ENCODE results near the gene NXNL2. TPM values are rescaled to one million over a fixed set of nuclear protein-coding genes. Genes with fewer than 3 reads are reported as not detected.

Gene NXNL2
- total RNA-seq, 1 experiment from 2014 or later, result 0.86 TPM

DNA sequence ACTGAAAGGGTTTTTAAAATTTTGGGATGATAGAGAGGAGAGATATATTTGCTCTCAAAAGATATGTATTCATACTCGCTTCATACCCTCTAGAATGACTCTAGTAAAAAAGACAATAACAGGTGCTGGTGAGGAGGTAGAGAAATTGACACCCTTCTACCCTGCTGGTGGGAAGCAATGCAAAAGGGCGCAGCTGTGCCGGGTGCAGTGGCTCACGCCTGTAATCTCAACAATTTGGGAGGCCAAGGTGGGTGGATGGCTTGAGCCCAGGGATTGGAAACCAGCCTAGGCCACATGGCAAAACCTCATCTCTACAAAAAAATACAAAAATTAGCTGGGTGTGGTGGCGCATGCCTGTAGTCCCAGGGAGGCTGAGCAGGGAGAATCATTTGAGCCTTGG, 33.9 kb upstream of the NXNL2 start:
- Histone ChIP-seq H3K9me2 (ENCODE audit: insufficient read depth) (no peaks in the 10 kb centered on the region), H3K4me1 (ENCODE audit: control insufficient read depth in 1 of 2, insufficient read depth in 2 of 2, low read length in 2 of 2) (no peaks in the 10 kb centered on the region), H4K20me1 (ENCODE audit: insufficient read depth) (no peaks in the 10 kb centered on the region), H3K4me3 (replicated peaks in 1 of 2; ENCODE audit: low read depth in 1 of 2, low read length in 2 of 2) (no peak overlapping the region), H3K36me3 (ENCODE audit: control insufficient read depth in 1 of 2, insufficient read depth in 2 of 2, low read length in 2 of 2) (no peaks in the 10 kb centered on the region), H3K9me3 (ENCODE audit: control insufficient read depth in 1 of 2, insufficient read depth in 1 of 2, low read depth in 1 of 2, low read length in 2 of 2) (no peaks in the 10 kb centered on the region), H2AFZ (ENCODE audit: low read depth, low read length, poor library complexity, severe bottlenecking) (no peak overlapping the region), H3K9ac (ENCODE audit: low read length) (no peak overlapping the region), H3K79me2 (ENCODE audit: insufficient read depth, low read length) (no peaks in the 10 kb centered on the region), H3K27me3 (ENCODE audit: insufficient read depth, low read length) (no peaks in the 10 kb centered on the region), H3K27ac (ENCODE audit: low read depth, low read length) (no peak overlapping the region), H3K4me2 (ENCODE audit: low read length) (no peak overlapping the region)
- ChIA-PET RAD21 (ENCODE audit: low non-redundant PET in 1 of 2, low total read pairs in 2 of 2, uncharacterized antibody in 2 of 2, unreplicated experiment in 2 of 2) (no interaction called here), CTCF (no interaction called here), POLR2A (no interaction called here)
- intact Hi-C loops (cut with micrococcal nuclease), result no loop called here
- ATAC-seq (no peak), DNase-seq (ENCODE audit: low read depth, low spot score) (no peak)
- BruUV-seq (replicated peaks), result no TSS peak
- TF ChIP-seq ATF3 (IDR thresholded peaks at IDR 0.05), result no peak
- no peak for TF ChIP-seq REST (IDR thresholded peaks at IDR 0.05; ENCODE audit: low read depth)
- TF ChIP-seq SIN3A (IDR thresholded peaks at IDR 0.05; ENCODE audit: low read depth), result no peak
- TF ChIP-seq SP1 (IDR thresholded peaks at IDR 0.05; ENCODE audit: low read depth), result no peak
- no peak for TF ChIP-seq ZBTB33 (IDR thresholded peaks at IDR 0.05; ENCODE audit: extremely low read depth, insufficient replicate concordance, low read length)
- TF ChIP-seq CEBPB (IDR thresholded peaks at IDR 0.05; ENCODE audit: low read depth), result no peak
- no peak for TF ChIP-seq RAD21 (IDR thresholded peaks at IDR 0.05; ENCODE audit: low read depth)
- TF ChIP-seq POLR2A (IDR thresholded peaks at IDR 0.05; ENCODE audit: borderline replicate concordance, extremely low read depth, insufficient read depth, insufficient read length), result no peak
- no peak for TF ChIP-seq ZNF274 (IDR thresholded peaks at IDR 0.05; ENCODE audit: low read depth, low read length)
- TF ChIP-seq YY1 (IDR thresholded peaks at IDR 0.05; ENCODE audit: extremely low read depth, insufficient replicate concordance, low read depth, low read length), result no peak
- no peak for TF ChIP-seq ZFX (IDR thresholded peaks at IDR 0.05)
- TF ChIP-seq CBX3 (IDR thresholded peaks at IDR 0.05; ENCODE audit: low read depth), result no peak
- TF ChIP-seq, protein P1, sequence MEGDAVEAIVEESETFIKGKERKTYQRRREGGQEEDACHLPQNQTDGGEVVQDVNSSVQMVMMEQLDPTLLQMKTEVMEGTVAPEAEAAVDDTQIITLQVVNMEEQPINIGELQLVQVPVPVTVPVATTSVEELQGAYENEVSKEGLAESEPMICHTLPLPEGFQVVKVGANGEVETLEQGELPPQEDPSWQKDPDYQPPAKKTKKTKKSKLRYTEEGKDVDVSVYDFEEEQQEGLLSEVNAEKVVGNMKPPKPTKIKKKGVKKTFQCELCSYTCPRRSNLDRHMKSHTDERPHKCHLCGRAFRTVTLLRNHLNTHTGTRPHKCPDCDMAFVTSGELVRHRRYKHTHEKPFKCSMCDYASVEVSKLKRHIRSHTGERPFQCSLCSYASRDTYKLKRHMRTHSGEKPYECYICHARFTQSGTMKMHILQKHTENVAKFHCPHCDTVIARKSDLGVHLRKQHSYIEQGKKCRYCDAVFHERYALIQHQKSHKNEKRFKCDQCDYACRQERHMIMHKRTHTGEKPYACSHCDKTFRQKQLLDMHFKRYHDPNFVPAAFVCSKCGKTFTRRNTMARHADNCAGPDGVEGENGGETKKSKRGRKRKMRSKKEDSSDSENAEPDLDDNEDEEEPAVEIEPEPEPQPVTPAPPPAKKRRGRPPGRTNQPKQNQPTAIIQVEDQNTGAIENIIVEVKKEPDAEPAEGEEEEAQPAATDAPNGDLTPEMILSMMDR (IDR thresholded peaks at IDR 0.05 in 2 of 3, conservative IDR thresholded peaks at IDR 0.05 in 1 of 3; ENCODE audit: borderline replicate concordance in 1 of 3, insufficient read depth in 1 of 3, low read depth in 2 of 3, low read length in 2 of 3), result no peak
- TF ChIP-seq EGR1 (IDR thresholded peaks at IDR 0.05; ENCODE audit: low read depth), result no peak
- TF ChIP-seq TCF7L2 (IDR thresholded peaks at IDR 0.05; ENCODE audit: borderline replicate concordance, extremely low read depth, insufficient read depth, insufficient read length), result no peak
- no peak for TF ChIP-seq MAX (IDR thresholded peaks at IDR 0.05)
- TF ChIP-seq FOSL1 (IDR thresholded peaks at IDR 0.05; ENCODE audit: low read depth), result no peak
- TF ChIP-seq ELF1 (IDR thresholded peaks at IDR 0.05; ENCODE audit: borderline replicate concordance, low read depth), result no peak
- no peak for TF ChIP-seq EZH2 (IDR thresholded peaks at IDR 0.05)
- TF ChIP-seq EZH2phosphoT487 (IDR thresholded peaks at IDR 0.05; ENCODE audit: borderline replicate concordance), result no peak

Measured in HCT116 (cell line).